B cell (primary cell): ENCODE measurements around the gene GABRG3.

Experiments
- EZH2 ChIP-seq: IDR thresholded peaks from 2 replicates; pipeline ENCODE4 v1.6.1; 2012; ENCODE audit warnings: borderline replicate concordance, low read depth, mild to moderate bottlenecking, moderate library complexity, low read length; ENCODE audit not compliant: insufficient read depth, poor library complexity, severe bottlenecking
- TF ChIP-seq, protein P1 (sequence below): fragments of 200-600 bp; IDR thresholded peaks from one replicate; pipeline ENCODE4 v1.8.0; 2022; ENCODE audit warnings: antibody characterized with exemption, mild to moderate bottlenecking

DNA sequence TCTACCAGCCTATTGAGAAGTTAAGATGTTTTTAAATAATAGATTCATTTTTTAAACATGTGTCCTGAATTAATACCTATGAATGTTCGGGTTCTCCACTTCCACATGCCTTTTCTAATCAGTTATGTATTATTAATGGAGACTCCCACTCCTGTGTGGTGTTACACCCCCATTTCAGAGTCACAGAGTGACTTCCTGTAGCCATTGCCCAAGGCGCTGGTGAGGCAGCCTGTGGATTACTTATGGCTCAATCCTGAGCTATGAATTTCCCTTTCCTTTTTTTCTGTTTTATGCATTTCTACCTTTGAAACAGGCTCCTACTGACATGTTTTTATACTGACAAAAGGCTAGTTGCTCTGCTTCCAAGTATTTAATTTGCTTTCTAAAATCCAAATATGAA lies 162.3 kb downstream of the GABRG3 start:
- TF ChIP-seq, protein P1, sequence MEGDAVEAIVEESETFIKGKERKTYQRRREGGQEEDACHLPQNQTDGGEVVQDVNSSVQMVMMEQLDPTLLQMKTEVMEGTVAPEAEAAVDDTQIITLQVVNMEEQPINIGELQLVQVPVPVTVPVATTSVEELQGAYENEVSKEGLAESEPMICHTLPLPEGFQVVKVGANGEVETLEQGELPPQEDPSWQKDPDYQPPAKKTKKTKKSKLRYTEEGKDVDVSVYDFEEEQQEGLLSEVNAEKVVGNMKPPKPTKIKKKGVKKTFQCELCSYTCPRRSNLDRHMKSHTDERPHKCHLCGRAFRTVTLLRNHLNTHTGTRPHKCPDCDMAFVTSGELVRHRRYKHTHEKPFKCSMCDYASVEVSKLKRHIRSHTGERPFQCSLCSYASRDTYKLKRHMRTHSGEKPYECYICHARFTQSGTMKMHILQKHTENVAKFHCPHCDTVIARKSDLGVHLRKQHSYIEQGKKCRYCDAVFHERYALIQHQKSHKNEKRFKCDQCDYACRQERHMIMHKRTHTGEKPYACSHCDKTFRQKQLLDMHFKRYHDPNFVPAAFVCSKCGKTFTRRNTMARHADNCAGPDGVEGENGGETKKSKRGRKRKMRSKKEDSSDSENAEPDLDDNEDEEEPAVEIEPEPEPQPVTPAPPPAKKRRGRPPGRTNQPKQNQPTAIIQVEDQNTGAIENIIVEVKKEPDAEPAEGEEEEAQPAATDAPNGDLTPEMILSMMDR: no peak
- TF ChIP-seq EZH2: no peak
